T-helper 1 cell (primary cell): Measurements from ENCODE around the gene C22orf42.
"Not testable (repeated sequence)": the region's sequence is repeated elsewhere in the genome, so short reads cannot be mapped to it uniquely, and the experiment has no call there.

Experiments used
- DNase-seq, 5 donors: peaks; one replicate each; pipeline ENCODE4 v3.0.0-alpha.2; 2012 to 2020

Gene C22orf42

GRCh38 chr22:32183625-32184024, 24.5 kb upstream of the C22orf42 start:
- DNase-seq: no peak

- no peak for DNase-seq
Measured at GRCh38 chr22:32181043-32181442, 21.9 kb upstream of the C22orf42 start.

DNA sequence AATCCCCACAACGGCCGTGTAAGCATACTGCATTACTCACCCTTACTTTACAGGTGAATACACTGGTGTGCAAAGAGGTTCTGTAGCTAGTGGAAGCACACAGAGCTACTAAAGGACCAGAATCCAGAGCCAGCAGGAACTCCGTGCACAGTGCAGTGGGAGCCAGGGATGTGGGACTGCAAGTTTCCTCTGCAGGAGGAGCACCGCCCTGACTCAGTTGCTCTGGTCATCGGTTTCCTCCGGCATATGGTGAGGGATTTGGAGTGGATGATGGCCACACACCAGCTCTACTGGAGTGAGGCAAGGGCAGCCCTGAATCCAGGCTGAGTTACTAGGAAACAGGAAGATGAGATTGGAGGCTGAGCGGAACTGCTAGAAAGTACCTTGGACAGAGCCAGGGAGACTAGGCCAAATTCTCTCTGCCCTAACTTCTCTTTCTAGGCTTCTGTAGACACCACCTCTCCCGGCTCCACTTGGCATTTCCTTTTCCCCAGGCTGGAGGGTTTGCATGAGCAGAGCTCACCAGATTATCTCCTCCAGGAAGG, 18.2 kb upstream of the C22orf42 start:
- no peak for DNase-seq

DNA sequence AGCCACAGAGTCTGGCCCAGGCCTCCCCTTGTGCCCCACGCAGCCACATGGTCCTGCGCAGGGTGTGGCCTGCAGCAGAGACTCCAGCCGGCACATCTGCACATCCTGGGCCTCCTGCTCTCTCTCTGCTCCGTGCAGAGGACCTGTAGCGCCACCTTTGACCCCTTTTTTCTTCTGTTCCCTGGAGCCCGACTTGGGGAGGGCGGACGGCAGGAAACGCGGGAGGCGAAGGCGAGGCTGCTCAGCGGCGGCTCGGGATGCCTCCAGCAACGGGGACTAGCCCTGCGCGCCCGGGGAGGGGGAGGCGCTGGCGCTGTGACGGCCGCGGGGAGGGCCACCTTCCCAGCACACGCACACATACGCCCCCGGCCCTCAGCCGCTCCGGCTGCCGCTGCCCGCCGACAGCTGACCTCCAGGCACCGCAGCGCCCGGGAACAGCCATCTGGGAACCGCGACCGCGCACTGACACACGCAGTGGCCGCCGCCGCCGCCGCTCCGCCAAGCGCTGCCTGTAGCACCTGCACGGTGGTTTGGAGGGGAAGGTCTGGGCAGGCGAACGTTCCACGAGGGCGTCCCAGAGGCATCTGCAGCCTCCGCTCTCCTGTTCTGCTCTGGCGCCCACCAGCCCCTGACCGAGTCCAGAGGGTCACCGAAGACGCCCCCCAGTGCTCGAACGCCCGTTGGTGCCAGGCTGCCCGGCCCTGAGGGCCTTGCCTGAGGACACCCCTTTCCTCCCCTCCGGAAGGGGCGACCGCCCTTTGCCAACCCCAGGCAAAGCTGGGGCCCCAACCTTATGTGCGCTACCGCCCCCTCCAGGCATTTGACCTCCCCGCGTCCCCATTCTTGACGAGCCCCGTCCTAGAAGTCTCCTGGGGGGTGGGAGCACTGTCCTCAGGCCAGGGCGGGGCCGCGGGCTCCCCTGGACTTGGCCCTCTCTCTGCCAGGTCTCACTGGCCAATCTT, 16.9 kb upstream of the C22orf42 start:
- no peak for DNase-seq

DNA sequence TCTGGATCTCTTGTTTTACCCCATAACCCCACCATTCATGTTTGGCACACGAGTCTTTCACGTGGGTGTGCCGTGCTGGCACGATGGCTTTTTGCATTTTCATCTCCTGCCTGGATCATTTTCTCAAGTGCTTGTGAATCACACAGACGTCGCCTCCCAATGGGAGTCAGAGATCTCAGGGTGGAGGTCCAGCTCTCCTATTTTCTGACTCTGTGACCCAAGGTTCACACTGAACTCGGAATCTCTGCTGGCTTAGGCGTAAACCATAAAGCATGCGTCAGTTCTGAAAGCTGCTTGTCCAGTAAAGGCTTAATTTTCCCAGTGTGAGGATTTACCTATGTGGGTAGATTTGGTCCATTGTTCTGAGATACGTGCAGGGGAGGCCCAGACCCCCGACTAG, 16.0 kb upstream of the C22orf42 start:
- DNase-seq: no peak

DNA sequence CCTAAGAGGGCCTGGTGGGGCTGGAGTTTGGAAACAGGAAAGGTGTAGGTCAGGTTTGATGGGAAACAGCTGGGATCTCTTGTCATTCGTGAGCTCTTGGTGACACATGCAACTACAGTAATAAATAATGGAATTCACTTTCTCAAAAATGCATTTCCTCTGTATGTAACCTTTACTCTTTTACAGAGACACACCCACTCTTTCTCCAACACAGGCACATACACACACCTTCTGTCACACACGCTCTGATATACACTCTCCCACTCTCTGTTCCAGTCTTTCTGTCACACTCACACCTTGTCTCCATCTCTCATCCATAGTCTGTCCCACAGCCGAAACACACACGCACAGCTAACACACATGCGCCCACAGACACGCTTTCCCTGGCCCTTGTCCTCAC, 6.6 kb upstream of the C22orf42 start:
- DNase-seq: no peak

DNA sequence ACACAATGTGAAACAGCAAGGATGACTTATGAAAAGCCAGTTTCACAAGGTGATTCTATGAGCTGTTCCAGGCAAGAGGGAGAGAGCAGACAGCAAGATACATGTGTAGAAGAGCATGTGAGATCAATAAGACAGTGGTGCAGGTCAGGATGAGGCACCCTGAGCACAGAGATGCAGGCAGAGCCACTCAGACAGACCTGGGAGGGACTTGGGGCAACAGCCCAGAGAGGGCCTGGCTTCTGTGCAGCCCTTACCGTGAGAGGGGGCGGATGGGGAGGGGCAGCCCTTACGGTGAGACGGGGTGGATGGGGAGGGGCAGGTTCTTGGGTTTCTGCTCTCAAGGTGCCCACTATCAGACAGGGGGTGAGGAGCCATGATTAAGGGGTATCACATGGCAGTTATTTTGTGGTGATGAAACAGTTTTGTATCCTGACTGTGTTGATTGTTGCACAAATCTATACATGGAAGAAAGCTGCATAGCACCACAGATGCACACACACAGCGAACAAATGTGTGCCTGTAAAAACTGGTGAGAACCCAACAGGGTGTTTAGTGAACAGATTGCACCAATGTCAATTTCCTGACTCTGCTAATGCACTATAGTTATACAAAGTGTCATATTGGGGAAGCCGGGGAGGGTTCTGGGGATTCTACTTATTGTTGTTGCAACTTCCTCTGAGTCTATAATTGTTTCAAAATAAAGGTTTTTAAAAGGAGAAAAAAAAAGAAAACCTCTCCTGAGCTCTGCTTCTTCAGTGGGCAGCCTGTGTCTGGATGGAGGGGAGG, 5.2 kb upstream of the C22orf42 start:
- DNase-seq: no peak

GRCh38 chr22:32160411-32160810, 1.3 kb upstream of the C22orf42 start:
- DNase-seq: not testable (repeated sequence)

DNA sequence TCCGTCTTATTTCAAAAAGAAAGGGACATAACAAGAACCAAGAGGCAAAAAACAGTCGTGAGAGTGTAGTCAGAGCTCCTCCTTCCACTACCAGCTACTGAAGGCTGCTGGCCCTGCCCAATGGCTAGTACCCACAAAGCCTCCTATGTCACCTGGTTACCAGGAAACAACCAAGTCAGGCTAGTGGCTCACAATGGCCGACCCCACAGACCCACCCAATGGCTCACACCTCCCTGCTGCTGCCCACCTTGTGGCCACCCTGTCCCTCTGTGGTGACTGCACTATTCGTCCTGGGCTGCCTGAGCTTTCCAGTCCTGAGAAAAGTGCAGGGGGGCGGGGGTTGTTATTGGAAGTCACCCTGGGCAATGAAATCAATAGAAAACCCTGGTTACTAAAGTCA, 1.5 kb downstream of the C22orf42 start:
- DNase-seq: not testable (repeated sequence)

GRCh38 chr22:32154727-32155126, 4.4 kb downstream of the C22orf42 start:
- DNase-seq: not testable (repeated sequence)

DNA sequence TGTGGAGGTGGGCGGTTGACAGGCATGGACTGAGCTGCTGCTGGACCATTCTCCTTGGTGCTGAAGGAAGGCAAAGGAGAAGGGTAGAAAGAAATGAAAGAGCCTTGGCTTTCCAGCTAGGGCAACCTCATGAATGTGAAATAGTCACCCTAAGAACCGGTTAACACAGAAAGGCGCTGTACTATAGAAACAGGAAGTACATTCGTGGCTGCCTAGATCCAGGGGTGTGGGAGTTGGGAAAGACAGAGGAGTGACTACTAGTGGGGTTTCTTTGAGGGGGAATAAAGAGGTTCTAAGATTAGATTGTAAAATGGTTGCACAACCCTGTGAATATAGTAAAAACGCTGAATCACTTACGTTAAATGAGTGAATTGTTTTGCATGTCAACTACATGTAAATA, 7.5 kb downstream of the C22orf42 start:
- DNase-seq: not testable (repeated sequence)

- DNase-seq: not testable (repeated sequence)
Measured at GRCh38 chr22:32150647-32151046, 8.5 kb downstream of the C22orf42 start.

GRCh38 chr22:32148372-32148771, 10.7 kb downstream of the C22orf42 start:
- DNase-seq: not testable (repeated sequence)

DNA sequence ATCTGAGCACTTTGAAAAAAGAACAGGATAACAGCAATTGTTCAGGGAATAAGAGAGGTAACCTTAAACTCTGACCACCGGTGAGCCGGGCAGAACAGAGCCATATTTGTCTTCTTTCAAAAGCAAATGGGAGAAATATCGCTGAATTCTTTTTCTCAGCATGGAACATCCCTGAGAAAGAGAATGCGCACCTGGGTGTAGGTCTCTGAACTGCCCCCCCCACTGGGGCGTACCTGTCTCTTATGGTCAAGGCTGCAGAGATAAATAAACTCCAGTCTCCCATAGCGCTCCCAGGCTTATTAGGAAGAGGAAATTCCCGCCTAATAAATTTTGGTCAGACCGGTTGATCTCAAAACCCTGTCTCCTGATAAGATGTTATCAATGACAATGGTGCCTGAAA, 12.0 kb downstream of the C22orf42 start:
- DNase-seq: not testable (repeated sequence)

- DNase-seq: no peak
Measured at GRCh38 chr22:32144496-32145274, 14.4 kb downstream of the C22orf42 start.

- DNase-seq: peak in 1 of 5 donors; percentile 50
Measured at GRCh38 chr22:32142600-32142999, 16.5 kb downstream of the C22orf42 start.

- peak in 1 of 5 donors; percentile 14 for DNase-seq
Measured at GRCh38 chr22:32140688-32141087, 18.4 kb downstream of the C22orf42 start.

GRCh38 chr22:32138576-32138975, 20.5 kb downstream of the C22orf42 start:
- DNase-seq: not testable (repeated sequence)

DNA sequence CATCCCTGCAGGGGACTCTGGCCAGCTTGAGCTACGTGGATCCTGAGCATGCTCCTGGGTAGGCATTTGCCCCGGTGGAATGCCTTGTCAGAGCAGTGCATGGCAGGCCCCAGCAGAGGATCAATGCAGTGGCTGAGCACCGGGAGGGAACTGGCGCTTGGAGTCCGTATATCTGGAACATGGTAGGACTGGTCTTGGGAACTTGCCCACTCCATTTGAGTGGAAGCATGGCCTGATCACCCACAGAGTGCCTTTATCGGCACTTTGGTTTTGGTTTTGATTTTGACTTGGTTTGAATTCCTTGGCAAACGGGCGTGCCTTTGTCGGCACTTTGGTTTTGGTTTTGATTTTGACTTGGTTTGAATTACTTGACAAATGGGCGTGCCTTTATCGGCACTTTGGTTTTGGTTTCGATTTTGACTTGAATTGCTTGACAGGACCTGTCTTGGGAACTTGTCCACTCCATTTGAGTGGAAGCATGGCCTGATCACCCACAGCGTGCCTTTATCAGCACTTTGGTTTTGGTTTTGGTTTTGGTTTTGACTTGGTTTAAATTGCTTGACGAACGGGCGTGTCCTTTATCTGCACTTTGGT, 21.3 kb downstream of the C22orf42 start:
- DNase-seq: peak in 3 of 5 donors; percentile 14 to 91 (median 51)

DNA sequence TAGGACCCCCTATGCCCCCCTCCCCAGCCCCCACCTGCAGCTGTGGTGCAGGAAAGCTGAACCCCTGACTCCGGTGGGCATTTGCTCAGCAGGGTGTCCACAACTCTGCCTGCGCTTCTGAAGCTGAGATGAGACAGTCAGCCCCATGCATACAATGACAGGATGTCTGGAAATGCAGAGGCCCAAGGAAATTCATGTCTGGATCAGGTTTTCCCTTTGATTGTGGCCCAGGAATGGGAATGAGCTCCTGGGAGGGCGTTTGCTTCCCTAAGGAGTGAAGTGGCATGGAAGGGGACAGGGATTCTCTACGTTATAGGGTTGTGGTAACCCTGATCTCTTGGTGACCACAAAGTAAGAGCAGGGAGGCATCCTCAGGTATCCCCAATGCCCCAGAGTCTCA, 22.2 kb downstream of the C22orf42 start:
- DNase-seq: not testable (repeated sequence)

DNA sequence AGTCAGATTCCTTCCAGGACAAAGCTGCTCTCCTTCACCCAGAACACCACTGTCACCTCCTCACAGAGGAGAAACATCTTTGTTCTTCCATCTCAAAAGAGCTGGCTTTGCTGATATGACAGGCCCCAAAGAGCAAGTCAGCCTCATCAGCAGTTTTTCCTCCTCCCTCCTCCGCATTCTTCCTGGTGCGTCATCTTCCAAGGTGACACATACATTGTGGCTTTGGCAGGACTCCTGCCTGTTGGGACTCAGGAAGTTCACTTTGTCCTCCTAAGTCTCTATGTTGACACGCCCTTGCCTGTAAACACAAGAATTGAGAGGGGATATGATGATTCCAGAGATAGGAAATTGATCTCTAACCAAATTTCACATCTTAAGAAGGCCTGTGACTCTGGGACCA, 23.1 kb downstream of the C22orf42 start:
- DNase-seq: not testable (repeated sequence)

- not testable (repeated sequence) for DNase-seq
Measured at GRCh38 chr22:32134796-32135195, 24.3 kb downstream of the C22orf42 start.
